WTC11 (cell line): ENCODE measurements around the gene PACS1. TPM values are rescaled to one million over a fixed set of nuclear protein-coding genes. Genes with fewer than 3 reads are reported as not detected.

Experiments
- AFF4 ChIP-seq: sonication (generic); formaldehyde crosslinking; IDR thresholded peaks from 2 replicates; pipeline ENCODE4 v1.8.1; 2023; ENCODE audit warnings: mild to moderate bottlenecking, missing genetic modification reagents, borderline replicate concordance
- ARID4B ChIP-seq: sonication (generic); formaldehyde crosslinking; IDR thresholded peaks from 2 replicates; pipeline ENCODE4 v1.8.0; 2023; ENCODE audit warnings: missing genetic modification reagents, mild to moderate bottlenecking, borderline replicate concordance
- ATF1 ChIP-seq: sonication (generic); formaldehyde crosslinking; IDR thresholded peaks from 2 replicates; pipeline ENCODE4 v1.8.1; 2023; ENCODE audit warnings: mild to moderate bottlenecking, moderate library complexity, missing genetic modification reagents
- ATF2 ChIP-seq: sonication (generic); formaldehyde crosslinking; IDR thresholded peaks from 2 replicates; pipeline ENCODE4 v1.8.1; 2022; ENCODE audit warnings: low read depth, missing genetic modification reagents, borderline replicate concordance
- ATF3 ChIP-seq: sonication (generic); formaldehyde crosslinking; conservative IDR thresholded peaks from 2 replicates; pipeline ENCODE4 v1.8.1; 2022; ENCODE audit warnings: mild to moderate bottlenecking, missing genetic modification reagents
- ATF6 ChIP-seq: sonication (generic); formaldehyde crosslinking; IDR thresholded peaks from 2 replicates; pipeline ENCODE4 v1.8.1; 2023; ENCODE audit warnings: mild to moderate bottlenecking, missing genetic modification reagents
- CDX4 ChIP-seq: fragments of 250-450 bp; sonication (Bioruptor Pico); IDR thresholded peaks from 2 replicates; pipeline ENCODE4 v1.9.0; 2021; ENCODE audit warnings: moderate library complexity, mild to moderate bottlenecking, inconsistent platforms, borderline replicate concordance
- ELF4 ChIP-seq: sonication (generic); formaldehyde crosslinking; IDR thresholded peaks from 2 replicates; pipeline ENCODE4 v1.8.1; 2022; ENCODE audit warnings: low read depth, mild to moderate bottlenecking, moderate library complexity, missing genetic modification reagents
- ETV6 ChIP-seq: sonication (generic); formaldehyde crosslinking; IDR thresholded peaks from 2 replicates; pipeline ENCODE4 v1.8.1; 2022; ENCODE audit warnings: mild to moderate bottlenecking, missing genetic modification reagents
- IRF1 ChIP-seq: sonication (generic); formaldehyde crosslinking; IDR thresholded peaks from 2 replicates; pipeline ENCODE4 v1.8.0; 2023; ENCODE audit warnings: missing genetic modification reagents
- MLX ChIP-seq: sonication (generic); formaldehyde crosslinking; IDR thresholded peaks from 2 replicates; pipeline ENCODE4 v1.8.1; 2023; ENCODE audit warnings: mild to moderate bottlenecking, missing genetic modification reagents, moderate library complexity
- MYBL2 ChIP-seq: sonication (generic); formaldehyde crosslinking; IDR thresholded peaks from 2 replicates; pipeline ENCODE4 v1.8.1; 2023; ENCODE audit warnings: mild to moderate bottlenecking, moderate library complexity, missing genetic modification reagents
- PRDM15 ChIP-seq: sonication (generic); formaldehyde crosslinking; IDR thresholded peaks from 2 replicates; pipeline ENCODE4 v1.8.0; 2022; ENCODE audit warnings: missing genetic modification reagents
- SP1 ChIP-seq: sonication (generic); formaldehyde crosslinking; conservative IDR thresholded peaks from 2 replicates; pipeline ENCODE4 v1.8.1; 2022; ENCODE audit warnings: missing genetic modification reagents
- TEAD1 ChIP-seq: sonication (generic); formaldehyde crosslinking; IDR thresholded peaks from 2 replicates; pipeline ENCODE4 v1.8.0; 2022; ENCODE audit warnings: mild to moderate bottlenecking, missing genetic modification reagents
- ZBTB21 ChIP-seq: sonication (generic); formaldehyde crosslinking; IDR thresholded peaks from 2 replicates; pipeline ENCODE4 v1.8.1; 2023; ENCODE audit warnings: mild to moderate bottlenecking, missing genetic modification reagents, borderline replicate concordance
- ZNF121 ChIP-seq: sonication (generic); formaldehyde crosslinking; IDR thresholded peaks from 2 replicates; pipeline ENCODE4 v1.8.0; 2023; ENCODE audit warnings: missing genetic modification reagents
- ZNF138 ChIP-seq: sonication (generic); formaldehyde crosslinking; conservative IDR thresholded peaks from 2 replicates; pipeline ENCODE4 v1.8.1; 2022; ENCODE audit warnings: mild to moderate bottlenecking, moderate library complexity, missing genetic modification reagents
- ZNF671 ChIP-seq: fragments of 250-450 bp; sonication (Bioruptor Pico); IDR thresholded peaks from 2 replicates; pipeline ENCODE4 v1.8.0; 2021; ENCODE audit warnings: mild to moderate bottlenecking
- total RNA-seq: library from RNA; stranded (reverse); gene quantifications from 3 replicates; pipeline ENCODE4 v1.2.3, GENCODE V29; 2021

PACS1 gene
- total RNA-seq, 1 experiment from 2014 or later, result 34.8 TPM

GRCh38 chr11:66051766-66052663, 18.1 kb upstream of the PACS1 start, which contains the start of gene SF3B2 (continued):
- TF ChIP-seq ATF6 (CRISPR knock-in tag) (no peak), TEAD1 (CRISPR knock-in tag) (0 out of 2 replicates have a peak, but pooled peaks have one; percentile 9), ZNF121 (no peak), ATF2 (CRISPR knock-in tag) (no peak), IRF1 (CRISPR knock-in tag) (no peak), ELF4 (CRISPR knock-in tag) (no peak), ZBTB21 (no peak; the same call in 1 of the 2 replicates), SP1 (peak; percentile 86), ETV6 (peak; percentile 80; the same call in 1 of the 2 replicates), ATF3 (CRISPR knock-in tag) (no peak), AFF4 (CRISPR knock-in tag) (no peak), MYBL2 (no peak; the same call in 1 of the 2 replicates), ARID4B (CRISPR knock-in tag) (0 out of 2 replicates have a peak, but pooled peaks have one; percentile 25), ATF1 (no peak), ZNF138 (no peak), ZNF671 (CRISPR knock-in tag) (no peak), MLX (CRISPR knock-in tag) (no peak), CDX4 (CRISPR knock-in tag) (no peak), PRDM15 (no peak)
